GM20000 (cell line): Measurements from ENCODE around the gene GNAL.
"Not testable (repeated sequence)": the region's sequence is repeated elsewhere in the genome, so short reads cannot be mapped to it uniquely, and the experiment has no call there.

ENCODE experiments used
- DNase-seq: peaks from one replicate; pipeline ENCODE4 v3.0.0; 2012; ENCODE audit warnings: low spot score
- TF ChIP-seq, protein P1 (sequence below): IDR thresholded peaks from 2 replicates; pipeline ENCODE4 v1.5.1; 2012; ENCODE audit warnings: mild to moderate bottlenecking, control low read depth; ENCODE audit errors: extremely low read depth, missing control alignments

GNAL gene

DNA sequence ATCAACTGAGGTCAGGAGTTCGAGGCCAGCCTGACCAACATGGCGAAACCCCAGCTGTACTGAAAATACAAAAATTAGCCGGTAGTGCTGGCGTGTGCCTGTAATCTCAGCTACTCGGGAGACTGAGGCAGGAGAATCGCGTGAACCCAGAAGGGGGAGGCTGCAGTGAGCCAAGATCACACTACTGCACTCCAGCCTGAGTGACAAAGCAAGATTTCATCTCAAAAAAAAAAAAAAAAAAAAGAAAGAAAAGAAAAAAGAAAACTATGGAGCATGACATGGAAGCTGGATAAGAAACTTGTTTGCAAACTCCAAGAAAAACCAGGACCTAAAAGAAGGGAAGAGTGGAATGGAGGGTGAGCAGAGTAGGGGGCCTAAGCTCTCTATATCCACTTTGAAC is 160.2 kb downstream of the GNAL start:
- DNase-seq: no peak
- TF ChIP-seq, protein P1, sequence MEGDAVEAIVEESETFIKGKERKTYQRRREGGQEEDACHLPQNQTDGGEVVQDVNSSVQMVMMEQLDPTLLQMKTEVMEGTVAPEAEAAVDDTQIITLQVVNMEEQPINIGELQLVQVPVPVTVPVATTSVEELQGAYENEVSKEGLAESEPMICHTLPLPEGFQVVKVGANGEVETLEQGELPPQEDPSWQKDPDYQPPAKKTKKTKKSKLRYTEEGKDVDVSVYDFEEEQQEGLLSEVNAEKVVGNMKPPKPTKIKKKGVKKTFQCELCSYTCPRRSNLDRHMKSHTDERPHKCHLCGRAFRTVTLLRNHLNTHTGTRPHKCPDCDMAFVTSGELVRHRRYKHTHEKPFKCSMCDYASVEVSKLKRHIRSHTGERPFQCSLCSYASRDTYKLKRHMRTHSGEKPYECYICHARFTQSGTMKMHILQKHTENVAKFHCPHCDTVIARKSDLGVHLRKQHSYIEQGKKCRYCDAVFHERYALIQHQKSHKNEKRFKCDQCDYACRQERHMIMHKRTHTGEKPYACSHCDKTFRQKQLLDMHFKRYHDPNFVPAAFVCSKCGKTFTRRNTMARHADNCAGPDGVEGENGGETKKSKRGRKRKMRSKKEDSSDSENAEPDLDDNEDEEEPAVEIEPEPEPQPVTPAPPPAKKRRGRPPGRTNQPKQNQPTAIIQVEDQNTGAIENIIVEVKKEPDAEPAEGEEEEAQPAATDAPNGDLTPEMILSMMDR: no peak

DNA sequence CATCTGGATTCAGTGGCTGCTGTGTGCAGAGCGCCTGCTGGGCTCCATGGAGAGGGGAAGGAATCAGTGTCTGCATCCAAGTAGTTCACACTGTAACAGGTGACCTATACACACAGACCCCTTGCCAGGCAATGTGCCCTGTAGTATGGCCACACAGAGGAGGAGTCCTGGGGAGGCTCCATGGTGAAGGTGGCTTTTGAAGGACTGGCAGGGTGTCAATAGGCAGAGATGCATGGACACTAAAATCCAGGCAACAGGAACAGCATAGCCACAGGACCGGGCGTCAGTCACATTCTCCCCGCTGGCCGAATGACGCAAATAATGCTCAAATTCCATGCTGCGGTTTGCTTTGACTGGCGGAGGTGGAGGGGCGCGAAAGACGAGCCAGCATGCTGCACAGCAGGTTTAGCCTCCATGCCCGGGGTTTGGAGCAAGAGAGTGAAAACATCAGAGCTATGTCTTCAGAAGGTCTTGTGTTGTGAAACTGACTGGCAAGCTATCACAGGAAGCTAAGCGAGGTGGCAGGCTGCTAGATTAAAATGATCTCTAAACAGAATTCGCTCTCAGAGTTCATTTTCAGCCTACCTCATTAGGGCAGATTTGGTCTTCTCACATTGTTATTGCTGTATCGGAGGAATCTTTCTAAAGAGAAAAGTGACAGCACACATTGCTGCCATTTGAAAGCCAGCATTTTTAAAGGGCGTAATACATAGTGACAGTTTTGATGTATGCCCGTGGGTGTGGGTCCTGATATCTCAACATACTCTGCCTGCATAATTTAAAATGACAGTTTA is 161.0 kb downstream of the GNAL start:
- no peak for DNase-seq
- TF ChIP-seq, protein P1: no peak

DNA sequence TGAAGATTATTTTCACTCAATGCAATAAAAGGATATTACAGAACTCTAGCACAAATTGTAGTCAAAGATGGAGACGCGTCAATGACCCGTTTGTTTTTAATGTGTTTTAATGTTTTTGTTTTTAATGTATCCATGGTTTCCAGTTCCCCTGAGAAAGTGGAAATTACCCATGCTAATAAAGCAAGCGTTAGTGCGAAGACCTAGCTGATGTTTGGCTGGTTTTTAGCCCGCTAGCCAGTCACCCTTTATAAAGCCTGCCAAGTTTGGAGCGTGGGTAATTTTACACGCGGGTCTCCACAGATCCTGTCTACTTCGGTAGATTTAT is 161.7 kb downstream of the GNAL start:
- TF ChIP-seq, protein P1: no peak
- DNase-seq: no peak

DNA sequence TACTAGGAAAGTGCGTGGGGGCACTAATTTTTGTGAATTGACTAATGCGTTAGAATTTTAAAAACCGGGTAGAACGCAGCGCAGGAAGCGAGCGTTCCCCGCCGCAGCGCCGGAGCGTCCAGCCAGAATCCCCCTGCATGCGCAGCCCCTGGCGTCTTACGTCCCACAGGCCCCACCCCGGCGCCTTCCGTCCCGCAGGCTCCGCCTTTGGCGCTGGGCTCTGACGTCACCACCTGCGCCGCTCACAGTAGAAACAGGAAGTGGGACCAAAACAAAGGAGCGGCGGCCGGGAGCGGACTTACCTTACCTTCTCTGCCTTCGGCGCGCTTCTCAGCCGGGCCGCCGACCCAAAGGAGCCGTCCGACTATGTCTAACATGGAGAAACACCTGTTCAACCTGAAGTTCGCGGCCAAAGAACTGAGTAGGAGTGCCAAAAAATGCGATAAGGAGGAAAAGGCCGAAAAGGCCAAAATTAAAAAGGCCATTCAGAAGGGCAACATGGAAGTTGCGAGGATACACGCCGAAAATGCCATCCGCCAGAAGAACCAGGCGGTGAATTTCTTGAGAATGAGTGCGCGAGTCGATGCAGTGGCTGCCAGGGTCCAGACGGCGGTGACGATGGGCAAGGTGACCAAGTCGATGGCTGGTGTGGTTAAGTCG is 162.2 kb downstream of the GNAL start, which contains the start of gene CHMP1B:
Gene CHMP1B, plus strand, starts transcription at position 268 of the 660 bp plus-strand sequence. Its CDS starts 99 bp downstream, at position 367.
- DNase-seq: peak; percentile 92
- TF ChIP-seq, protein P1: no peak

DNA sequence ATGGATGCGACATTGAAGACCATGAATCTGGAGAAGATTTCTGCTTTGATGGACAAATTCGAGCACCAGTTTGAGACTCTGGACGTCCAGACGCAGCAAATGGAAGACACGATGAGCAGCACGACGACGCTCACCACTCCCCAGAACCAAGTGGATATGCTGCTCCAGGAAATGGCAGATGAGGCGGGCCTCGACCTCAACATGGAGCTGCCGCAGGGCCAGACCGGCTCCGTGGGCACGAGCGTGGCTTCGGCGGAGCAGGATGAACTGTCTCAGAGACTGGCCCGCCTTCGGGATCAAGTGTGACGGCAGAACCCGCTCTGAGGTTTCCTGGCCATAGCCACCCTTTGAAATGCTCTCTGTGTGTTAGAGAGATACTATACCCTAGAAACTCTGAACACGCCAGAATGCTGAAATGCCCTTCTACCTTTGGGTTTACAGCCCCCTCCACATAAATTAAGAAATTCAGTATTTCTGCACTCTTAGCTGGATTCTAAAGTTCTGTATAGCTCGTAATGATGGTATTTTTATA is 162.8 kb downstream of the GNAL start:
- TF ChIP-seq, protein P1: no peak
- peak; percentile 30 for DNase-seq

DNA sequence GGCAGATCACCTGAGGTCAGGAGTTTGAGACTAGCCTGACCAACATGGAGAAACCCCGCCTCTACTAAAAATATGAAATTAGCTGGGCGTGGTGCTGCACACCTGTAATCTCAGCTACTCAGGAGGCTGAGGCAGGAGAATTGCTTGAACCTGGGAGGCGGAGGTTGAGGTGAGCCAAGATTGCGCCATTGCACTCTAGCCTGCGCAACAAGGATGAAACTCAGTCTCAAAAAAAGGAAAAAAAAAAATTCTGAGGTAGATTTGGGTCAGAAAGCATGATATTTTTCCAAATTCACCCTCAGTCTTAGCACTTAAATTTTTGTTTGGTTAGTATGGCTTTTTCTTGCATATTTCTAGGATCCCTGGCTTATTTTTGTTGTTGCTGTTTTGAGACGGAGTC is 165.5 kb downstream of the GNAL start:
- DNase-seq: not testable (repeated sequence)

DNA sequence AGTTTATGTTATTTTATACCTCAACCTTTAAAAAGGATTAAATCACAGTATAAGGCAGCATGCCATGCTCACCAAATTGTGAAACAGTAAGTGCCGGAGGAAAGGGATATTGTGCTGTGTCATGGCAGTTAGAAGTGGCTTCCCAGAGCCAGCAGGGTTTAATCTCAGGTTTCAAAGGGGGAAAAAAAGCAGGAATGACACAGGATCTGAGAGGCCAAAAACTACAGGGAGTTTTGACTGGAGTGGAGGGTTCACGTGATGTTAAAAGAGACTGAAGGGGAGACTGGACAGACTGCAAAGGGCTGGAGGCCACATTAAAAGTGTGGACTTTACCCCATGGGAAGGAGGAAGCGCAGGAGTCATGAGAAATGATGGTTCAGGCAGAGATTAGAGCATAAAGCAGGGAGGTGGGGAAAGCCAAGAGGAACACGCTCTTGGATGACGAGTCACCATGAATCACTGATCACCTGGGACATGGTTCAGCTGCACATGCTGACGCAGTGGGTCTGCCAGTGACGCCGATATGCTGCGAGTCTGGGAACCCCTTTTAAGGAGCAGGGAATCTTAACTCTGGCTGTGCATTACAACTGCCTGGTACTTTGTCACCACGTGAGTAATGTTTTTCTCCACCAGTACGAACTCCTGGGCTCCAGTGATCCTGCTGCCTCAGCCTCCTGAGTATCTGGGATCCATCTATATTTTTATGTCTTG is 168.3 kb downstream of the GNAL start:
- TF ChIP-seq, protein P1: no peak
- no peak for DNase-seq
